NCI-H526 treated with DMSO at 0.1 percent for 48 hours (cell line): Measurements from ENCODE around the gene MMD2.
"Not testable (repeated sequence)": the region's sequence is repeated elsewhere in the genome, so short reads cannot be mapped to it uniquely, and the experiment has no call there.

Experiments used
- DNase-seq: peaks from one replicate; lab custom pipeline; 2025; lab: John Stamatoyannopoulos, UW

The MMD2 gene, protein sequence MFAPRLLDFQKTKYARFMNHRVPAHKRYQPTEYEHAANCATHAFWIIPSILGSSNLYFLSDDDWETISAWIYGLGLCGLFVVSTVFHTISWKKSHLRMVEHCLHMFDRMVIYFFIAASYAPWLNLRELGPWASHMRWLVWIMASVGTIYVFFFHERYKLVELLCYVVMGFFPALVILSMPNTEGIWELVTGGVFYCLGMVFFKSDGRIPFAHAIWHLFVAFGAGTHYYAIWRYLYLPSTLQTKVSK

DNA sequence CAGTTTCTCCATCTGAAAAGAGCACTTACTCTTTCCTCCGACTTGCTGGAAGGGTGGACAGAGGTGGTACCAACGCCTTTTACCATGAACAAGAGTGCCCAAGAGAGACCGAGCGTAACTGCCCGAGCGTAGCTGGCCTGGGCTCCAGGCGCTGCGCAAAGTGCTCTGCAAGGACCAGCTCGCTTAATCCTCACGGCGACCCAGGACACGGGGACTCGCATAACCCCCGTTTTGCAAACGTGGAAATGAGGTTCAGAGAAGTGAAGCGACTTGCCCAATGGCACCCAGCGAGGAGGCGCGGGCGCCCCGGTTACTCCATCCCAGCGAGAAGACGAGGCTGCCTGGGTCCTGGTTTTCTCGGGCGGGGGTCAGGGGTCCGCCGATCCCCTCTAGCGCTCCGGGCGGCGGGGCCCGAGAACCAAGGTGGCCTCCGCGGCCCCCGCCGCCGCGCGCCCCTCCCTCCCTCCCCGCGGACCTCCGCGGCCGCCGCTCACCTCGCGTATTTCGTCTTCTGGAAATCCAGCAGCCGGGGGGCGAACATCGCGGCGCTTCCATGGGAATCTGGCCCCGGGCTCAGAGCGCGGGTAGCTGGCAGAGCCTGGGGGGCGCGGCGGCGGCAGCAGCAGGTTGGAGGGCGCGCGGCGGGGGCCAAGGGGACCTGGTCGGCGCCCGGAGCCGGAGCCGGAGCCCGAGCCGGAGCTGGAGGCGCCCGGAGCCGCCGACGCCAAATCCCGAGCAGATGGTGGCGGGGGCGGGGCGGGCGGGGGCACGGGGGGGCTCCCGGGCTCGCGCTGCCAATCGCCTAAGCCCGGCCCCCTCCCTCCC lies at the start of gene MMD2:
Gene MMD2 (minus strand): TSS at position 711 of the 825 bp plus-strand sequence. CDS start 170 bp downstream, at position 541.
- no peak for DNase-seq

DNA sequence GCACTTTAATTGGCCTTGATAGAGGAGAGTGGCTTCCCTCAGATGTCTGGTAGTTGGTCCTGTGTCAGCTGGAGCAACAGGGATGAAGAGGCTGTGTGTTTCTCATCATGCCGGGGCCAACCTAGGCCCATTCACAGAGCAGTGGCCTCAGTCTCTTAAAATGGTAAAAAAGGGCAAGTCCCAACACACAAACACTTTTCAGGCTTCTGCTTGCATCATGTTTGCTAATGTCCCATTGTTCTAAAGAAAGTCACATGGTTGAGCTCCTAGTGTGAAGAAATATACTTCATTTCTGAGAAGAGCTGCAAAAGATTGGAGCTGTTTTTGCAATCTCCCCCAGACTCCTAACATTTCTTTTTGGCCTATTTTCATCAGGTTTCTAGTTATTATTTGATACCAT lies 46.1 kb upstream of the MMD2 start:
- no peak for DNase-seq

DNA sequence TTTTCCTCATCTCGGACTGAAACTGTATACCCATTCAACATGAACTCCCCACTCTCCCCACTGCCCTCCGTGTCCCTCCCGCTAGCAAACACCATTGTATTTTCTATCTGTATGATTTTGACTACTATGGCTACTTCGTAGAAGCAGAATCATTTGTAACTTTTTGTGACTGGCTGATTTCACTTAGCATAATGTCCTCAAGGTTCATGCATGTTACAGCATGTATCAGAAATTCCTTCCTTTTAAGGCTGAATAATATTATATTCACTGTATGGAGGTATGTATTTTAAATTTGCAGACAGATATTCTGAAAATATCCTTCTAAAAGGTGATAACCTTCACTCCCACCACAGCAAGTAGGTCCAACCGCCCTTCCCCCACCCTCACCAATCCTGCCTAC lies 42.9 kb upstream of the MMD2 start:
- no peak for DNase-seq

DNA sequence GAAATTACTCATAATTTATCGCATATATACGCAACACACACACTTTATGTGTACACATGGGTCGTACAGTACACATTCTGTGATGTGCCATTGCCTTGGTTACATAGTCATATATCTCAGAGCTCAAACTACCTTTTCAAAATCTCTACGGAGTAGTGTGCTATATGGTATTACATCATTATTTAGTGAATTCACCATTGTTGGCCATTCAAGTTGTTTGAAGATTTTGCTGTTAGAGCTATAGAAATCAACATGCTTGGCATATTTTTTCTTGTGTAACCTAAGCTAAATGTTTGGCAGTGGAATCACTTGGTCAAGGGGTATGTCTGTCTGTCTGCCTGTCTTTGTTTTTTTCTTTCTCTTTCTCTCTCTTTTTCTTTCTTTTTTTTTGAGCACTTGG lies 42.0 kb upstream of the MMD2 start:
- no peak for DNase-seq

DNA sequence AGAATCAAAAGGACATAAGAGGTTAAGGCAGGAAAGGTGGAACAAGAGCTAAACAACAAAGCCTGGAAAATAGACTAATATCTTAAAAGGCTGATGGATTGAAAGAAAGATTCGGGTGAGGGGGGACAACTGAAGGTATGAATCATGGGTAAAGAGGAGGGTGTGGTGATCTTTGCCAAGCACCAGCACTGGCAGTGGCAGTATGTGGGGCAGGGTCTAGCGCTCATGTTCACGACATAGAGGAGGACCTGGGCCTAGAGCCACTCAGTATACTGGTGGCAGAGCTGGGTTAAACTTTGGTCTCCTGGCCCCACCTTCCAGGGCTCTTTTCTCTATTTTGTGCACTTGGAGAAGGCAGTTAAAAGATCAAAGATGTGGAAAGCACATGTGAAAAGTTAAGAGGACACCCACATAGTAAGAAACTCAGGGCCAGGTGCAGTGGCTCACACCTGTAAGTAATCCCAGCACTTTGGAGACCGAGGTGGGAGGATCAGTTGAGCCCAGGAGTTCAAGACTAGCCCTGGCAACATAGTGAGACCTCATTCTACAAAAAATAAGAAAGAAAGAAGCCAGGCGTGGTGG lies 40.5 kb upstream of the MMD2 start:
- no peak for DNase-seq

DNA sequence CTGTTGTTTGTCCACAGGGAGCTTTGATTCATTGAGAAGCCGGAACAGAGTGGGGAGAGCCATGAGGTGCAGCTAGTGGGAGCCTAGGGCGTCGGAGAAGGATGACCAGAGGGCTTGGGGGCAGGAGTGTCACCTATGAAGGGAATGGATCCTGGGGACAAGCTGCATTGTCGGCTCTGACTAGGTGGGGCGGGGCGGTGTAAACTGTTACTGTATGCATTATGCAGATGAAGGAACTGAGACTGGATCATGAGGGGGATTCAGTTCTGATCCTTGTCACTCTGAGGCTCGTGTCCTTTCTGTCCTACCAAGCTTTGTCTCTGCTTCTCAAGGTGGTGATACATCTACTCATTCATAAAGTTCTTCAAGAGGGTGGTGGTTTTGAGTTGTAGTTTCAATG lies 39.9 kb upstream of the MMD2 start:
- no peak for DNase-seq

DNA sequence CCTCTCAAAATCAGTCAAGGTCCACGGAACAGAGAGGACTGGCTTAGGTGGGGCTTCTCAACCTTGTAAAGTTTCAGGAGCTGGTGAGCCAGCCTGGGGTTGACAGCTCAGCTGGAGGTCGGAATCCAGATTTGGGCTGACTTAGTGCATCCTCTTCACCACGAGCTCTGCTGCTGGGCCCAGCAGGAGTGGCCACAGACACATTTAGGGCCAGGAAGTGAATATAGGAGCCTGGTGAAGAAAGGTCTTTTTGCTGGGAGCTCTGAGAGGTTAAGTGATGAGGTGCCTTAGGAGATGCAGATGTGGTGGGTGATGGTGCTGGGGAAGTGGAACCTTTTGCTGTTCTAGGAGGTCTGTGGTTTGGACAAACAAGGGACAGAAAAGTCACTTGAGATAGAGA lies 39.3 kb upstream of the MMD2 start:
- DNase-seq: no peak

DNA sequence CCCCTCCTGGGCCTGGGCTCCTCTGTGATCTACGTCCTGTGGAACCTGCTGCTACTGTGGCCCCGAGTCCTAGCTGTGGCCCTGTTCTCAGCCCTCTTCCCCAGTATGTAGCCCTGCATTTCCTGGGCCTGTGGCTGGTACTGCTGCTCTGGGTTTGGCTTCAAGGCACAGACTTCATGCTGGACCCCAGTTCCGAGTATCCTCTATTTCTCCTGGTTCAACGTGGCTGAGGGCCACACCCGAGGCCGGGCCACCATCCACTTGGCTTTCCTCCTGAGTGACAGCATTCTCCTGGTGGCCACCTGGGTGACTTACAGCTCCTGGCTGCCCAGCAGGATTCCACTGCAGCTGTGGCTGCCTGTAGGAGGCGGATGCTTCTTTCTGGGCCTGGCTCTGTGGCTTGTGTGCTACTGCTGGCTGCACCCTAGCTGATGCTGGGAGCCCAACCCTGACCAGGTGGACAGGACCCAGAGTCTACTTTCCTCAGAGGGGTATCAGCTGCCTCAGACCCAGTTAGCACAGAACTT lies 37.8 kb upstream of the MMD2 start:
- no peak for DNase-seq

DNA sequence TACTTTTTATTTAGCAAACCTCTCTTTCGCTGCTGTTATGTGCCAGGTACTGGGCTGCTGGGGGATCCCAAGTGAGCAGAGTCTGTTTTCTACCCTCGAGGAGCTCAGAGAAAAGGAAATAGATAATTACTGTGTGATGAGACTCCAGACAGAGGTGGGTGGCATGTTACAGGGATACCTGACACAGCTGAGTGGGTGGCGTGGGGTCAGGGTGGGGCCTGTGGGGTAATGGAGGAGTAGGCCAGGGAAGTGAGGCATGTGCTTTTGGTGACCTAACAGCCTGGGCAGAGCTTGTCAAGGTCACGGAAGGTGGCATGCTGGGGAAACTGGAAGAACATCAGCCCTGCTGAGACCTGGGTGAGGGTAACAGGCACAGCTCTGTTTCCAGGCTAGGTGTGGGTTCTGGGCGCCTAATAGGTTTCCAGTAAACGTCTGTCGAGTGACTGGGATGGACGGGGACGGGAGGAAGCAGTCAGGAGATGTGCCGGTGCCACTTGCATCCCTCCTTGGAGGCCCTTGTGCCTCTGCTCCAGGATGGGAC lies 36.5 kb upstream of the MMD2 start:
- DNase-seq: no peak

DNA sequence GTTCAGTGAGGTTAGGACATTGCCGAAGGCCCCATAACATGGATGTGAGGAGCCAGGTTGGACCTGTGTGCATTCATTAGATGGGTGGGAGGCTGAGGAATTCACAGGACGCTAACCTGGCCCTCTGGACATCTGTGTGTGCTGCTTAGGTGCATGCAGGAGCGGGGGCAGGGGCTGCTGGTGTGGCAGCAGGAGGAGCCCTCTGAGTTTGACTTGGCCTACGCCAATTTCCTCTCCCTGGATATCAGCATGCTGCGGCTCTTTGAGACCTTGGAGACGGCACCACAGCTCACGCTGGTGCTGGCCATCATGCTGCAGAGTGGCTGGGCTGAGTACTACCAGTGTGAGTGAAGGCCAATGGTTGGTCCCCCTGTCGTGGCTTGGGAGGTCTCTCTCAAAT lies 34.5 kb upstream of the MMD2 start:
- DNase-seq: no peak

DNA sequence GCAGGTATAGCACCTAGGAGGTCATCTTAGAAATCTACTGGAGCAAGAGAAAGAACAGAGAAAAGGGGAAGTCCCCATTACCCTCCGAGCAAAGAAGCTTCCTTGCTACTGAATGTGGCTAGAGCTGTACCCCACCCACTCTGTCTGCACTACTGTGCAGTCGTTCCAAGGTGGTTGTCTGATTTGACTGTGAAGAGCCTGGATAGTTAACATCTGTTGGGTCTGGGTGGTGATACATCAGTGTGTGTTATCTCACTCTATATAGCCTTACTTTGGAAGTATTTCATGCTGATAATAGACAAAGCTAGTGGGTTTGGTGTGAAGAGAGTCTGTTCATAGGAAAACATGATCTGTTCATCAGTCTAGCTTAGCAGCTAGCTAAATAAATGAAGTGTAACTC lies 23.8 kb upstream of the MMD2 start:
- DNase-seq: not testable (repeated sequence)

DNA sequence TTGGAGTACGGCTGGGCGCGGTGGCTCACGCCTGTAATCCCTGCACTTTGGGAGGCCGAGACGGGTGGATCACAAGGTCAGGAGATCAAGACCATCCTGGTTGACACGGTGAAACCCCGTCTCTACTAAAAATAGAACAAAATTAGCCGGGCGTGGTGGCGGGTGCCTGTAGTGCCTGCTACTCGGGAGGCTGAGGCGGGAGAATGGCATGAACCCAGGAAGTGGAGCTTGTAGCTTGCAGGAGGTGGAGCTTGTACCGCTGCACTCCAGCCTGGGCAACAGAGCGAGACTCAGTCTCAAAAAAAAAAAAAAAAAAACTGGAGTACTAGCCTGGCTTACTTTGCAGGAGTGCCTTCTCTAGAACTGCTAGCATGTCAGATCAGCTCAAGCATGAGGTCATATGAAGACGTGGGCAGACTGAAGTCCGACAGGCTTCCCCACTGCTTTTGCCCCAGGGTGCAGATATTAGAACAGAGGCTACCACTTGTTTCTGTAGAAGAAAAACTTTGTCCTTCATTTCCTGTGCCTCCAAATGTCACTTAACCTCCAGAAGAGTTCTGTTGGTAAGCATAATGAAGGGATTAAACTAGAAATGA lies 22.4 kb upstream of the MMD2 start:
- DNase-seq: not testable (repeated sequence)

DNA sequence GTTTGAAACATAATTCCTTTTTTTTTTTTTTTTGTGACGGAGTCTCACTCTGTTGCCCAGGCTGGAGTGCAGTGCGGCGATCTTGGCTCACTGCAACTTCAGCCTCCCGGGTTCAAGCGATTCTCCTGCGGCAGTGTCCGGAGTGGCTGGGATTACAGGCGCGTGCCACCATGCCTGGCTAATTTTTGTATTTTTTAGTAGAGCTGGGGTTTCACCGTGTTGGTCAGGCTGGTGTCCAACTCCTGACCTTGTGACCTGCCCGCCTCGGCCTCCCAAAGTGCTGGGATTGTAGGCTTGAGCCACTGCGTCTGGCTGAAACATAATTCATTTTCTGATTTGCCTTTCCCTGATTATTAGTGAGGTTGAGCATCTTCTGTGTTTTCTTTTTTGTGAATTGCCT lies 16.6 kb upstream of the MMD2 start:
- not testable (repeated sequence) for DNase-seq

DNA sequence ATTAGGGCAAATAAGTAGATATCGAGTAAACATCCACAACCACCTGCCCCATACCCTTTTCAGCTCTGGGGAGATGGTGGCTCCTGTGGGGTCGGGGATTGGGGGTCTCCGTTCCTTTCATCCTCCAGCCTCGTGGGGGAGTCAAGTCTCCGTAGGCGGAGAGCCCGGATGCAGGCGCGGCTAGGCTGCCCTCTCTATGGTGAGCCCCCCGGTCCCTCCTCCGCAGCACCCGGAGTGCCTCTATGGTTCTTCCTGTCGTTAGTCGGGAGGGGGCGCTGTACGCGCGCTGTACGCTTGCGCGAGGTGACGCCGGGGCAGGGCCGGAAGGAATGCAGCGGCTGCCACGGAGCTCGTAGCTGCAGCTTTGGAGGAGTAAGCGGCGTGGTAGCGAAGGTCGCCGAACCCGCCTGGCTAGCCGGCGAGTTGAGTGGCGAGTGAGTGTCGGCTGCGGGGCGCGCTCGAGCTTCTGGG lies 14.8 kb upstream of the MMD2 start:
- DNase-seq: peak; percentile 69

DNA sequence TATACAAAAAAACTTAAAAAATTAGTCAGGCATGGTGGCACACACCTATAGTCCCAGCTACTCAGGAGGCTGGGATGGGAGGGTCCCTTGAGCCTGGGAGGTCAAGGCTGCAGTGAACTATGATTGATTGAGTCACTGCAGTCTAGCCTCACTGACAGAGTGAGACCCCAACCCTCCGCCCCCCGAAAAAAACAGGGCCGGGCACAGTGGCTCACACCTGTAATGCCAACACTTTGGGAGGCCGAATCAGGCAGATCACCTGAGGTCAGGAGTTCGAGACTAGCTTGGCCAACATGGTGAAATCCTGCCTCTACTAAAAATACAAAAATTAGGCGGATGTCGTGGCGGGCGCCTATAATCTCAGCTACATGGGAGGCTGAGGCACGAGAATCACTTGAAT lies 13.5 kb upstream of the MMD2 start:
- DNase-seq: not testable (repeated sequence)

DNA sequence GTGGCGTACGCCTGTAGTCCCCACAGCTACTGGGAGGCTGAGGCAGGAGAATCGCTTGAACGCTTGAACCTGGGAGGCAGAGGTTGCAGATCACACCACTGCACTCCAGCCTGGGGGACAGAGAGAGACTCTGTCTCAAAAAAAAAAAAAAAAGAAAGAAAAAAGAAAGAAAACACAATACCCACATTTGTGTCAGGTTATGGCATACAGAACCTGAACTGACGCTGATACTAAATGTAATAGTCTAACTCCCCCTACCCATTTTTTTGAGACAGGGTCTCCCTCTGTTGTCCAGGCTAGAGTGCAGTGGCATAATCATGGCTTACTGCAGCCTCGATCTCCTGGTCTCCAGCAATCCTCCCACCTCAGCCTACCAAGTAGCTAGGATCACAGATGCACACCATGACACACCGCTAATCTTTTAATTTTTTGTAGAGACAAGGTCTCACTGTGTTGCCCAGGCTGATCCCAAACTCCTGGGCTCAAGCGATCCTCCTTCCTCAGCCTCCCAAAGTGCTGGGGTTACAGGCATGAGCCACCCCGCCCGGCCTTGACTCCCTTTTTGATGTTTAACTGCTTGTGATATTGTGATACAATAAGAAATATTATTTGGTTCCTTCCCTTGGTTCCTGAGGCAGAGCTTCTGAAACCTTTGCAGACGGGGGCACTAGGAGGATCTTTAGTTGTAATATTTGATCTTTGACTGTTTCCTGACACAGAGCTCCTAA lies 6.5 kb upstream of the MMD2 start:
- DNase-seq: no peak

DNA sequence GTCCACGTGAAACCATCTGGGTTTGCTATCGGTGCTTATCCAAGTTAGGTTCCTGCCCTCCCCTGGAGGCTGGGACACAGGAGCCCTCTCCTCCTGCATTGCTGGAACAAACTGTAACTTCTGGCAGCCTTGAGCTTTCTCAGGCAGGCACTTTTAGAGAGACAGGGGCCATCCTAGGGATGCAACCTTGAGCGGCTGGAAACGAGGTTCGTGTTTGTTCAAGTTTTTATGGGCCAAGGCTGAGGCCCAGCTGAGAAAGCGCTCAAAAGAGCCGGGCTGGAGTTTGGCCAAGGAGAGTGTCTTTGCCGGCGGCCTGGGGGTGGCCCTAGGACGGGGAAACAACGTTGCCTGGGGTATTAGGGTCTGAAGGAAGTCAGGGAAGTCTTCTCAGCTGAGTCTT lies 5.5 kb upstream of the MMD2 start:
- no peak for DNase-seq

DNA sequence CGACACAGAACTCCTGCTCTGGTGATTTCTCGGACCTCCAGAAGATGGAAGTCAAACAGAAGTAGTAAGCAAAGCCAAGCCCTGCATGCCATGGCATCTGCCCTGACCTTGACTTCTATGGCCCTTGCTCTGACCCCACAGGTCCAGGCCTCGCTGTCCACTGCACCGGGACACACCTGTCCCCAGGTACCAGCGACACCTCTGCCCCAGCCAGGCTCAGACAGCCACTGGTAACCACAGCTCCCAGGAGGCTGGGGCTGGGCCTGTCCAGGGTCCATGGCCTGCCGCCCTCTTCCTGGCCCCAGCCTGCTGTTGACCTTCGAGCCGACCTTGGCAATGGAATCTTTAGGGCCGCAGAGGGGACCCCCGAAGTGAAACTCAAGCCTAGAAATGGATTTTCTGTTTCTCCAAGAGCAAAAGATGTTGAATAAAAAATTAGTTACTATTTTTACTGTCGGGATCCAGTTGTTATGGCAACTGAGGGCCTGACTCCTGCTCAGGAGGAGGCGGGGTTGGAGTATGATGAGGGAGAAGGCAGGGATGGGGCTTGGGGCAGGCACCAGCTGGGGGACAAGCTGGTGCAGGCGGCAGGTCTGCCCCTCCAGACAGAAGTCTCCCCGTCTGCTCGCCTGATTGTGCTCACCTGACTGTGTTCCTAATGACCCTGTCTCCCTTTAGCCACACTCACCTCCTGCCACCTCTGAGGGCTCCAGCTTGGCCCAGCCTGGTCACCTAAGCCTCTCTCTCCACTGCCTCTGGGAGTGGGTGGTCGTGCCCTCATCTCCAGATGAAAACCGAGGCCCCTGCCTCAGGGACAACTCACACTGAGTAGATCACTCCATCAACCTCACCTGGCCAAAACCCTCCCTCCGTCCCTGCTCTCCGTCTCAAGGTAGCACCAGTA lies 4.1 kb upstream of the MMD2 start:
- DNase-seq: no peak

DNA sequence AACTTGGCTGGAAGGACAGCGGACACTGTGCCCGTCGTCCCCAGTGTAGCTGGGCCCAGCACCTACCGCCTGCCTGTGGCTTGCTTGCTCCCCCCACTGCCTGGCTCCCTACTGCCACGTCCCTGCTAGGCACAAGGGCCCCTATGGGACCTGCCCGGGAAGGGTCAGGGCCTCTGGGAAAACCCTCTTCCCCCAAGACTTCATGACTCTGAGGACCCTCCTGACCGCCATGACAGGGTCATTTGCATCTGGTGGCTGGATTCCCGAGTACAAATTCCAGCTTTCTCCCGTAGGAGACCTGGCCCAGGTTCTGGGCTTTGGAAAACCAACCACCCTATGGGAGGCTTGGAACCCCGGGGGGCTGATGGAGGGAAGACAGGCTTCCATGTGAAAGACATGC lies 1.4 kb upstream of the MMD2 start:
- no peak for DNase-seq

DNA sequence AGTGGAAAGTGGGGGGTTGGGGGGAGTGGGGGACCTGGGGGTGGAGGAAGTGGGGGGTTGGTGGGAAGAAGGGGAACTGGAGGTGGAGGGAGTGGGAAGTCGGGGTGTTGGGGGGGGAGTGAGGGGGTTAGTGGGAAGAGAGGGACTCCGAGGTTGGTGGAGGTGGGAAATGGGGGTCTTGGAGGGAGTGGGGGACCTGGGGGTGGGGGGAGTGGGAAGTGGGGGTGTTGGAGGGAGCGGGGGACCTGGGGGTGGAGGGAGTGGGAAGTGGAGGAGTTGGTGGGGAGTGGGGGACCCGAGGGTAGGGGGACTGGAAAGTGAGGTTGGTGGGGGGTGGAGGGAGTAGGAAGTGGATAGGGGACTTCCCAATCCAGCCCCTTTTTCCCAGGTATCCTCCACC lies 906 bp upstream of the MMD2 start:
- no peak for DNase-seq
